Gastrocnemius medialis (tissue), 4 donors: ENCODE measurements around the gene LYST.

Experiments
- POLR2A ChIP-seq, 2 donors: fragments of 450-650 bp; IDR thresholded peaks; one replicate each; pipeline ENCODE4 v1.6.1; 2017; ENCODE audit warnings: antibody characterized with exemption in 2 of 2, mild to moderate bottlenecking in 2 of 2, moderate library complexity in 2 of 2
- TF ChIP-seq, protein P1 (sequence below), 5 experiments: fragments of 450-650 bp in 3 of 5; fragments of 200-600 bp in 2 of 5; sonication (generic) in 2 of 5; IDR thresholded peaks in 4 of 5; conservative IDR thresholded peaks in 1 of 5; 1 replicate in 4 of 5; 2 replicates in 1 of 5; pipeline ENCODE4 v1.5.1; 2016 to 2019; ENCODE audit warnings: antibody characterized with exemption in 5 of 5, mild to moderate bottlenecking in 3 of 5, moderate library complexity in 3 of 5

DNA sequence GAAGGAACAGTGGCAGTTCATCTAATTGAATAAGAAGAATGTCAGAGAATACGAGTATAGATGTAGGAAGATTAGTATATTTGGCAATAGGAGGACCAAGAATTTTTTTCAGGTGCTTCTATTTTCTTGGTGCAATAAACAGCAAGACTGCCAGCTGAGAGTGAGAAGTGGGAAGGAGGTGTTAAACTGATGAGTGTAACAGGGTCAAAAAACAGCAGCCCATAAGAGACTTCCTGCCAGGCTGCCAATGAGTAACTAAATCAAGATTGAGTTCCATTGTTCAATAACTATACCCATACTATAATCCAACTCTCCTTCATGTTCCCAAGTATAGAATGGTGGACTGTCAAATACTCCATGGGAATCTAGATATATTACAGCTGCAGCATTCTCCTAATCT is 28.7 kb downstream of the LYST start:
- no peak for TF ChIP-seq POLR2A (IDR thresholded peaks at IDR 0.05)
- TF ChIP-seq, protein P1, sequence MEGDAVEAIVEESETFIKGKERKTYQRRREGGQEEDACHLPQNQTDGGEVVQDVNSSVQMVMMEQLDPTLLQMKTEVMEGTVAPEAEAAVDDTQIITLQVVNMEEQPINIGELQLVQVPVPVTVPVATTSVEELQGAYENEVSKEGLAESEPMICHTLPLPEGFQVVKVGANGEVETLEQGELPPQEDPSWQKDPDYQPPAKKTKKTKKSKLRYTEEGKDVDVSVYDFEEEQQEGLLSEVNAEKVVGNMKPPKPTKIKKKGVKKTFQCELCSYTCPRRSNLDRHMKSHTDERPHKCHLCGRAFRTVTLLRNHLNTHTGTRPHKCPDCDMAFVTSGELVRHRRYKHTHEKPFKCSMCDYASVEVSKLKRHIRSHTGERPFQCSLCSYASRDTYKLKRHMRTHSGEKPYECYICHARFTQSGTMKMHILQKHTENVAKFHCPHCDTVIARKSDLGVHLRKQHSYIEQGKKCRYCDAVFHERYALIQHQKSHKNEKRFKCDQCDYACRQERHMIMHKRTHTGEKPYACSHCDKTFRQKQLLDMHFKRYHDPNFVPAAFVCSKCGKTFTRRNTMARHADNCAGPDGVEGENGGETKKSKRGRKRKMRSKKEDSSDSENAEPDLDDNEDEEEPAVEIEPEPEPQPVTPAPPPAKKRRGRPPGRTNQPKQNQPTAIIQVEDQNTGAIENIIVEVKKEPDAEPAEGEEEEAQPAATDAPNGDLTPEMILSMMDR (IDR thresholded peaks at IDR 0.05 in 4 of 5, conservative IDR thresholded peaks at IDR 0.05 in 1 of 5) = no peak
